Endothelial cell (in vitro differentiated cells): ENCODE measurements around the gene RNASE7. TPM values are rescaled to one million over a fixed set of nuclear protein-coding genes. Genes with fewer than 3 reads are reported as not detected.

Source experiments
- DNase-seq: peaks from one replicate; pipeline ENCODE4 v3.0.0; 2021; ENCODE audit warnings: low spot score
- H3K27ac Mint-ChIP-seq: one replicate; pipeline ENCODE4 v1.8.0; 2021; ENCODE audit warnings: mixed read lengths, inconsistent platforms; ENCODE audit not compliant: unreplicated experiment
- H3K27me3 Mint-ChIP-seq: one replicate; pipeline ENCODE4 v1.8.0; 2021; ENCODE audit warnings: mild to moderate bottlenecking, moderate library complexity, mixed read lengths, inconsistent platforms; ENCODE audit not compliant: unreplicated experiment
- H3K36me3 Mint-ChIP-seq: one replicate; pipeline ENCODE4 v1.8.0; 2021; ENCODE audit warnings: mild to moderate bottlenecking, low read depth, mixed read lengths, inconsistent platforms; ENCODE audit not compliant: unreplicated experiment
- H3K4me1 Mint-ChIP-seq: one replicate; pipeline ENCODE4 v1.8.0; 2021; ENCODE audit warnings: mild to moderate bottlenecking, mixed read lengths, inconsistent platforms; ENCODE audit not compliant: unreplicated experiment
- H3K4me3 Mint-ChIP-seq: one replicate; pipeline ENCODE4 v1.8.0; 2021; ENCODE audit warnings: mild to moderate bottlenecking, mixed read lengths, inconsistent platforms; ENCODE audit not compliant: unreplicated experiment
- H3K9me3 Mint-ChIP-seq: one replicate; pipeline ENCODE4 v1.8.0; 2021; ENCODE audit warnings: mixed read lengths, inconsistent platforms; ENCODE audit not compliant: unreplicated experiment
- CTCF ChIP-seq: fragments of 200-600 bp; sonication (generic); IDR thresholded peaks from one replicate; pipeline ENCODE4 v1.5.0; 2021; ENCODE audit warnings: antibody characterized with exemption; ENCODE audit not compliant: unreplicated experiment
- total RNA-seq: library from RNA; stranded (reverse); fragmentation: NEBNext Ultra II Directional; extraction: Animal tissue kit (Norgen Biotek cat#: 25700); gene quantifications from one replicate; pipeline ENCODE4 v1.2.1, GENCODE V29; 2021; ENCODE audit not compliant: unreplicated experiment

Gene RNASE7
- total RNA-seq, 1 donor from 2014 or later: not detected

DNA sequence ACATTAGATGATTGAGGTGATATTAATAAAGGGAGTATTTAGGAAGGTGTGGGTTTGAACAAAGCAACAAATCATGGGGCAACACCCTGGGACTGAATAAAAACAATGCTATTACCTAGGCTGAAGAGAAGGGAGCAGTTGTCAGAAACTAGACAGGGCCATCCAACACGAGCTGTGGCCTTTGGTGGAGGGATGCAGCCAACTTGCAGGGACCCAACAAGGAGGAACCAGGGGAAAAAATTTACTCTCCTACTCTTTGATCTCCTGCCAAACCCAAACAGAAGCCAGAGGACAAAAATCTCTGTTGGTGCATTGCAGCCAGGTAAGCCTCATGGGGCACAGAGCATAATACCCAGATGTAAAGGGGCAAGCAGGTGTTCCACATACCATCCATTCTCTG lies 31.0 kb upstream of the RNASE7 start:
- Mint-ChIP-seq H3K36me3 (no peaks in the 10 kb centered on the region), H3K4me1 (no peaks in the 10 kb centered on the region), H3K4me3 (no peak overlapping the region), H3K27me3 (peaks cover 11% of the 10 kb centered on the region), H3K27ac (no peak overlapping the region), H3K9me3 (no peaks in the 10 kb centered on the region)
- DNase-seq: no peak
- TF ChIP-seq CTCF: no peak

DNA sequence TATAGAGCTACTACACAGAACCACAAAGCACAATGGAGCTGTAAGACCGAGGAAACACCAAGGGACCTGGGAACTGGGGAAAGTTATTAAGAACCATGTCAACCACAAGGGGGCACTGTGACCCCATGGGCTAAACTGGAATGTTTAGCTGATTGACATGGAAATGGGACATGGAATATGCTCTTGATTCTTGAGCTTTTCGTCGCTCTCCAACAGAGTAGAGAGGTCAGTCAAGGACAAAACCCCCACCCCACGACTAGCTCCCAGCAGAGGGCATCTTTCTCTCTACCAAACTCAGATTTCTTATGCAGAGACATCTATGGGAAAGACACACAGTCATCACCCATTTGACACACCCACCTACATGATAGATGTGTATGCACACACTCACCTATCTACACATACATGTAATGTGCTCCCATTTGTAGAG lies 27.4 kb upstream of the RNASE7 start:
- H3K27me3 Mint-ChIP-seq: peaks cover 11% of the 10 kb centered on the region
- H3K36me3 Mint-ChIP-seq: peaks cover 10% of the 10 kb centered on the region
- no peaks in the 10 kb centered on the region for H3K9me3 Mint-ChIP-seq
- peak; percentile 93 for TF ChIP-seq CTCF
- no peaks in the 10 kb centered on the region for H3K4me1 Mint-ChIP-seq
- H3K27ac Mint-ChIP-seq: no peak overlapping the region
- no peak overlapping the region for H3K4me3 Mint-ChIP-seq
- peak; percentile 89 for DNase-seq

- TF ChIP-seq CTCF: no peak
- Mint-ChIP-seq H3K4me3 (no peak overlapping the region), H3K27me3 (peaks cover 11% of the 10 kb centered on the region), H3K9me3 (no peaks in the 10 kb centered on the region), H3K36me3 (peaks cover 10% of the 10 kb centered on the region), H3K4me1 (no peaks in the 10 kb centered on the region), H3K27ac (no peak overlapping the region)
- DNase-seq: no peak
Observed at GRCh38 chr14:21015312-21015711, 26.9 kb upstream of the RNASE7 start.

GRCh38 chr14:21016413-21017190 lies 25.6 kb upstream of the RNASE7 start:
- Mint-ChIP-seq H3K27me3 (peaks cover 11% of the 10 kb centered on the region), H3K4me1 (peaks cover 3% of the 10 kb centered on the region), H3K27ac (no peak overlapping the region), H3K36me3 (peaks cover 16% of the 10 kb centered on the region), H3K4me3 (no peak overlapping the region), H3K9me3 (no peaks in the 10 kb centered on the region)
- no peak for DNase-seq
- no peak for TF ChIP-seq CTCF

DNA sequence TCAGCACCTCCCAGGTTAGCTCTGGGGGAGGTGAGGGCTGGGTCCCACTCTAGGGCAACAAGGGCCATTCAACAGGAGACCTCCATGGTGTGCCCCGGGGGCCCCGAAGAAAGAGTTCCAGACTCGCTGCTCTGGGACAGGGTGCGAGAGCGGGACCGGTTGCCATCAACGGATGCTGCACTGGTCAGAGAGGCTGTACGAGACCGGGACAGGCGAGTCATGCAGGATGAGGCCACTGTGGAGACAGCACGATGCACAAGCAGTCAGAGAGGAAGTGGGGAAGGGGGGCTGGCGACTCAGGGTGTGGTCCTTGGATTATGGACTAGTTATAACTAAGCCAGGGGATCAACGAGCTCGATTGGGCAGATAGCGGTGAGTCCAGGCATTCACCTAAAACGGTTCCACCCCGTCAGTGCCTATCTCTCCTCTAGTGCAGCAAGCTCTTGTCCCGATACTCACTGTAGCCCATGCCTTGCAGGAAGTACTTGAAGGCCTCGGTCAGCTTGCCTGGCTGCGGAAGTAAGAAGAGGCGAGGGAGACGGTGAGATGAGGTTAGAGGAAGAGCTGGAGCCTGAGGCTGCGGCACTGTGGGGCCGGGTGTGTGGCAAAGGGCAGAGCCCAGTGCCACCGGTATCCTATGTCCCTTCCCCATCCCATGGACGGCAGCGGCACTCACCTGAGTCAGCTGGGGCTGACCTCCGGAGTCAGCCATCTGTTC lies 24.5 kb upstream of the RNASE7 start:
- TF ChIP-seq CTCF: no peak
- Mint-ChIP-seq H3K27ac (no peak overlapping the region), H3K9me3 (no peaks in the 10 kb centered on the region)

More for the DNA sequence above, 24.5 kb upstream of the RNASE7 start:
- DNase-seq: no peak
- H3K27me3 Mint-ChIP-seq: peaks cover 8% of the 10 kb centered on the region
- peaks cover 12% of the 10 kb centered on the region for H3K4me1 Mint-ChIP-seq
- no peak overlapping the region for H3K4me3 Mint-ChIP-seq
- peaks cover 25% of the 10 kb centered on the region for H3K36me3 Mint-ChIP-seq
